Suppressor macrophage treated with lipopolysaccharide for 1 hour (primary cell): ENCODE measurements around the gene CALN1.
"Not testable (repeated sequence)": the region's sequence is repeated elsewhere in the genome, so short reads cannot be mapped to it uniquely, and the experiment has no call there.

Experiments
- DNase-seq, 3 donors: peaks; one replicate each; pipeline ENCODE4 v3.0.0-alpha.2; 2020 to 2022

CALN1 gene

DNA sequence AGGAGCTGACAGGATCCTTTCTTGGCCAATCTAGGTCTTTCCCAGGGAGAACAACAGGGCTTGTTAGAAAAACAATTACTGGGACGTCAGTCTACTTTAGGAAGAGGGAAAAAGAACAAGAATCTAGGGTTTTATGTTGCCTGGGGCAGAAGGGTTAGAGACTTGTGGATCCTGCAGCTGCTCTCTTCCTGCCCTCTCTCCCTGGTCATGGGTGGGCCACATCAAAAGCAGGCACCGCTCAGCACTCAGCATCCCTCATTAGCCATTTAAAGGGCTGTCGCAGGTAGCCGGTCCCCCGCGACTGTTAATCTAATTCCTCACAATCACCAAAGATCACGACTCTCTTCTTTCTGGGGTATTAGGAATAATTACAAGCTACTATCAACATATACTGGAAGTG lies 631.9 kb downstream of the CALN1 start:
- DNase-seq, result no peak

DNA sequence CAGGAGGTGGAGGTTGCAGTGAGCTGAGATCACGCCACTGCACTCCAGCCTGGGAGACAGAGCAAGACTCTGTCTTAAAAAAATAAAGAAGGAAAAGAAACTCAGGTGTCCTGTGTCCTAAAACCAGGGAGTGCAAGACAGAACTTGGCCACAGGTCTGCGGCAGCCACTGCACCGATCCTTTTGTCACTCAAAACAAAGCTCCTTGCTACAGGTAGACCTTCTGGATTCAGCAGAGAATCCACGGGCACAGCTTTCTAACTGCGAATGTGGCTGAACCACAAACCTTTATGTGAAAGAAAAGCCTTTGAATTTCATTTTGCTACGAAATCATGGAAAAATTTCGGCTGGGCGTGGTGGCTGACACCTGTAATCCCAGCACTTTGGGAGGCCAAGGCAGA lies 634.9 kb downstream of the CALN1 start:
- no peak for DNase-seq

DNA sequence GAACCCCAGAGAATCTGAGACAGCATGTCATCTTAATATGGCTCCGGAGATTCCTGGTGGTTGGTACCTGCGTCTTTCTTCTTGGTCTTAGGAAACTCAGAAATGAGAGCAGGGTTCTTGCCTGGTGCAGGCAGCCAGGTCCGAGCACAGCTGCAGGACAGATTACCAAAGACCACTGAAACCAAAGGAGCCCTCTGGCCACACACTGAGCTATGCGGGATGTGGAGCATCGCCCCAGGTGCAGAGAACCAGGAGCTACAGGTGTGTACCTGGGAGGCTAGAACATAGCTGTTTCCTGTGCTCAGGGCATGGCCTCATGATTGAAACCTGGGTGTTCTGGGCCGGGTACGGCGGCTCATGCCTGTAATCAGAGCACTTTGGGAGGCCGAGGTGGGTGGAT lies 635.4 kb downstream of the CALN1 start:
- DNase-seq, result no peak

DNA sequence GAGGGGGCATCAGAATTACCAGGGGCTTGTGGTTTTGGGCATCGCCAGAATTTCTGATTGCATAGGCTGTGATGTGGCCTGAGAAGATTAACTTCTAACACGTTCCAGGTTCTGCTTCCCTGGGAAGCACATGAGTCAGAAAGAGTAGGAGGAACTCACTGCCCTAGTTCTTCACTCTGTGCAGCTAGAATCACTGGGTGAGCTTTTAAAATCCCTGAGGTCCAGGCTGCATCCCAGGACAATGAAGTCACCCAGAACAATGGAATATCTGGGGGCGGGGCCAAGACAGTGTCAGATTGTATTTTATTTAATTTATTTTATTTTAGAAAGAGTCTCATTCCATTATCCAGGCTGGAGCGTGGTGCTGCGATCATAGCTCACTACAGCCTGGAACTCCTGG lies 636.5 kb downstream of the CALN1 start:
- no peak for DNase-seq

DNA sequence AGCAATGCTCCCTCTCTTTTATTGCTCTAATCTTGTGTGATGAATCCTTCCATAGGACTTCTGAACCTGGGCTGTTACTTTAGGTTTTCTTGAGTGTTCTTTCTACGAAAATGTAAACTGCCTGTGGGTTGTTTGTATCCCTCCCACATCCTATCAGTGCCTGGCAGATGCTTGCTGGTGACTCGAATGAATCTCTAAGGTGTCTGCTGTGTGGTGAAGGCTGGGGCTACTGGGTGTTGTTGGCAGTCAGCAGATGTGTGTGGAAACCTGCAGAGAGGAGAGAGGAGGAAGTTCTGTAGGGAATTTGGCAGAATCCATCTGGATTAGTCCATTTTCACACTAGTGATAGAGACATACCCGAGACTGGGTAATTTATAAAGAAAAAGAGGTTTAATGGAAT lies 639.4 kb downstream of the CALN1 start:
- no peak for DNase-seq

DNA sequence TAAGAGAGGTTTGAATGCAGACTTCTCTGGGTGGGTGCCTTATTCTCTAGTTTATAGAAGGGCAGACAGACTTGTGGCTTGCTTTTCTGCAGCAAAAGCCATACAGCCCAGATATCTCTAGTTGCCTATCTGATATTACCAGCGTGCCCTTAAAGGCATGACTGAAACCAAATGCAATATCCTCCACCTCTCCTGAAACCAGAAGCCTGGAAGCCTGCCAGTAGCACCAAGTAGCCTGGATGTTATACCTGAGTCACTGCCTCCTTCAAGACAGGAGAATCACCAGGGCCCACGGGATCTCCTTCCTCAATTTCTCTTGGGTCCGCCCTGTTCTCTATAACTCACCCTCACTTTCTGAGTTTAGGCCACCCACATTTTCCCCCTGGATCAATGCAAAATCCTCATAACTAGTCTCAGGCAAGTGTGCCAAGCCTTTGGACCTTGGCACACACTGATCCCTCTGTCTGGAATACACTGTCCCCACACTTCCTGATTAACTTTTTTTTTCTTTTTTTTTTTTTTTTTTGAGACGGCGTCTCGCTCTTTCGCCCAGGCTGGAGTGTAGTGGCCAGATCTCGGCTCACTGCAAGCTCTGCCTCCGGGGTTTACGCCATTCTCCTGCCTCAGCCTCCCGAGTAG lies 641.8 kb downstream of the CALN1 start:
- no peak for DNase-seq

DNA sequence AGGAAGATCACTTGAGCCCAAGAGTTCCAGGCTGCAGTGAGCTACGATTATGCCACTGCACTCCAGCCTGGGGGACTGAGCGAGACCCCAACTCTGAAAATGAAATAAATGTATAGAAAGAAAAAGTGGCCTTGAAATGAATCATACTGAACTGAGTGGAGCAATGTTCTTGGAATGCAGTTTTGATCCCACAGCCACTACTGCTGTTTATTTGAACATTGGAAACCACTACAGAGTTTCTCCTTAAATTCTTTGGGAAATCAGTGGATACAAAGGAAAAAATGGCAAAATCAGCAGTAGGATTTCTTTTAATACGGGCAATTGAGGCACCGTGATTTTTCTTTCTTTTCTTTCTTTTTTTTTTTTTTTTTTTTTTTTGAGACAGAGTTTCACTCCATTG lies 642.8 kb downstream of the CALN1 start:
- DNase-seq, result no peak

DNA sequence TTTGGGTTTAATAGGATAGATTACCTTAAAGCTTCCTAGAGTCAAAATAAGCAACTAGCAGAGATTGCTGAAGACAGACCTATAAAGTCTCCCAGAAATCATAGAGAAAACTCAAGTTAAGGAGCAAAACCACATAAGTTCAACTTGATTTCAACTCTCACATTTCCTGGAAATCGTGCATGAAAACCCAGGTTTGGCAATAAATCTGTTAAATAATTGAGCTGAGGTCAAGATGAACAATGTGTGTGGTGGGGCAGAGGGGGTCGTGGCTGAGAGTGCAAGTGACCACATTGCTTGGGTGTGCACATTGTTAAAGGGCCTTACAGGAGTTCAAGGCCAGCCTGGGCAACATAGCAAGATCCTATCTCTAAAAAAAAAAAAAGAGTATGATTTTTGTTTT lies 643.7 kb downstream of the CALN1 start:
- no peak for DNase-seq

DNA sequence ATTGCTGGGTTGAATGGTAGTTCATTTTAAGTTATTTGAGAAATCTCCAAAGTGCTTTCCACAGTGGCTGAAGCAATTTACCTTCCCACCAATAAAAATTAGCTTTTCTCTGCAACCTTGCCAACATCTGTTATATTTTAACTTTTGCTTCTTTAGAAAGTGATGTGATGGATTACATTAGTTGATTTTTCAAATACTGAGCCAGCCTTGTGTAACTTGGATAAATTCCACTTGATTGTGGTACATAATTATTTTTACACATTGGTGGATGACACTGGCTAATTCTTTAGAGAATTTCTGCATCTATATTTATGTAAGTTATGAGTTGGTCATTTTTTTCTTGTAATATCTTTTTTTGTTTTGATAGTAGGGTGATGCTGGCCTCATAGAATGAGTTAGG lies 646.1 kb downstream of the CALN1 start:
- no peak for DNase-seq

DNA sequence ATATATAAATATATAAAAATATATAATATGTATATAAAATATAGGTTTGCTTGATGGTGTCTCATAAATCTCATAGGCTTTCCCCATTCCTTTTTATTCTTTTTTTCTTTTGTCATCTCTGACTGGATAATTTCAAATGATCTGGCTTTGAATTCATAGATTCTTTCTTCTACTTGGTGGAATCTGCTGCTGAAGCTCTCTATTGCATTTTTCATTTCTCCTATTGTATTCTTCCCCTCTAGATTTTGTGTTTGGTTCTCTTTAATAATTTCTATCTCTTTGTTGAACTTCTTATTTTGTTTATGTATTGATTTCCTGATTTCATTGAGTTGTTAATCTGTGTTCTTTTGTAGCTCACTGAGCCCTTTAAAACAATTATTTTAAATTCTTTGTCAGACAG lies 650.8 kb downstream of the CALN1 start:
- DNase-seq, result no peak

DNA sequence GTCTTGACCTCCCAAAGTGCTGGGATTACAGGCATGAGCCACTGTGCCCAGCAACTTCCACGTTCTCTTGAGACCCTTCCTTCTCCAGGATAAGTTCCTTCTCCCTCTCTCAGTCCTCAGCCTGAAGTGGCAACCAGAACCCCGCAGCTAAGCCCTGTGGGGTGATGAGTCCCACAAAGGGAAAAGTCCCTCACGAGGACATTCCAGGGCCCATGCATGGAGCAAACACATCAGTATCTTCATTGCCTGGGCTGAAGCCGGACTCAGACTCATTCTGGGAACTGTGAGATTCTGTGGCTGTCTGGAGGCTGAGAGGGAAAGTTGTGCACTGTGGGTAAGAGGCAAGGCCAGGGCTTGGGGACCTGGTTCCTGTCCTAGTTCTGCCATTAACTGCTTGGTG lies 657.3 kb downstream of the CALN1 start:
- no peak for DNase-seq

DNA sequence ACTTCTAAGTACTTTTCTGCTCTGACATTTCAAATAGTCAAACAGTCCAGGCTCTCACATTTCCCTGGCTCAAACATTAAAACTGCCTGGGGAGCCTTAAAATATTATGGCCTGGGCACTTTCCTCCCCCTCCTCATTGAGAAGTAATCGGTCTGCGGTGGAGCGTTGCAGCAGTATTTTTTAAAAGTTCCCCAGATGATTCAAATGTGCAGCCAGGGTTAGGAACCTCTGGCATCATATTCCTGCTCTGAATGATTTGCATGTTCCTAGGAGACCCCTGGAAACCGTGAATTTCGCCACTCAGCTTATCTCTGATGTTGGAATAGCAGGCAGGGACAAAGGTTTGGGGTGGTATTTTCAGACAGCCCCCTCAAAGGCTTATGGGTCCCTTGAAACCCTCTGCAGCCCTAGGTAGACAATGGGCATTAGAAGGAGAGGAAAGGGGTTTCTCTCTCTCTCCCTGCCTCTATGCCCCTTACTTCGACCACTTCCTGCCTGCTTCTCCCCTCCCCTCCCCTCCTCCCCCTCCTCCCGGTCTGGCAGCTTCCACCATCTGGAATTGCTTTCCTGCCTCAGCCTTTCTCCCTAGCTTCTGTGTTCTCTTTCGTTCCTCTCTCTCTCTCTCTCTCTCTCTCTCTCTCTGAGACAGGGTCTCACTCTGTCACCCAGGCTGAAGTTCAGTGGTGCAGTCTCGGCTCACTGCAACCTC lies 658.0 kb downstream of the CALN1 start:
- no peak for DNase-seq

DNA sequence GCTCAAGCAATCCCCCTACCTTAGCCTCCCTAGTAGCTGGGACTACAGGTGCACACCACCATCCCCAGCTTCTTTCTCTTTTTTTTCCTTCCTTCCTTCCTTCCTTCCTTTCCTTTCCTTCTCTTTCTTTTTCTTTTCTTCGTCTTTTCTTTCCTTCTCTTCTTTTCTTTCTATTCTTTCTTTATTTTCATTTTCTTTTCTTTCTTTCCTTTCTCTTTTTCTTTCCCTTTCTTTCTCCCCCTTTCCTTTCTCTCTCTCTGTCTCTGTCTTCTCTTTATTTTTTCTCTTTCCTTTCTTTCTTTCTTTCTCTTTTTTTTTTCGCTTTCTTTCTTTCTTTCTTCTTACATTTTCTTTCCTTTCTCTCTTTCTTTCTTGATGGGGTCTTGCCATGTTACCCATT lies 658.9 kb downstream of the CALN1 start:
- no peak for DNase-seq

DNA sequence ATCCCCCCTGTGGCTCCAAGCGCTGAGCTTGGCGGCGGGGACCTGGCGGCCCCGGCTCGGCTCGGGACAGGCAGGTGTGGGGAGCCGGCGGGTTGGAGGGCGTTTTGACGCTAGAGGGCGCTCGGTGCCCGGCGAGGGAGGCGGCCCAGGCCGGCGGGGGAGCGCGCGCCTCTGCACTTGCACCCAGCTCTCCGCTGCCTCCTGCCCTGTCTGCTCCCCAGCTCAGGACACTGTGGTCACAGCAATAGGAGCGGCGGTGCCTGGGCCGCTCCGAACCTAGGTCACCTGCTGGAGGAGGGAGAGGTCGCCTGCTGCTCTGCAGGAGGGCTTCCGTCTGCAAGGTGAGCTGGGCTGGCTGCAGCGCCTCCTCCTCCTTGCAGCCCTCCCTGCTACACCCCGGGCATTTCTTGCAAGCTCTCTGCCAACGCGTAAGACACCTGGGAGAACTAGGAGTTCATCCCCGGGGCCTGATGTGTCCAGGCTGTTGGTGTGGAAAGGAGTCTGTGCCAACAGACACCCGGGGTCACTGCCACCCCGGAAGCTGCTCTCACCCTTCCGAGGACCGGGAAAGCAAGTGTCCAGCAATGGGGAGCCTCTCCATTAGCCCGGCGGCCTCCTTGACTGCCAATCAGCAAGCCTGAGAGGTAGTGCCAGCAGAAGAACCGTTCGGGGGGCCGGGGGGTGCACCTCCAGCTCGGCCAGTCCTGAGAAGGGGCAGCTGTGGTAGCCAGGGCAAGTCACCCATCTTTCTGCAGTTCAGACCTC lies 659.8 kb downstream of the CALN1 start:
- DNase-seq, result peak; percentile 27 to 80 (median 68)

DNA sequence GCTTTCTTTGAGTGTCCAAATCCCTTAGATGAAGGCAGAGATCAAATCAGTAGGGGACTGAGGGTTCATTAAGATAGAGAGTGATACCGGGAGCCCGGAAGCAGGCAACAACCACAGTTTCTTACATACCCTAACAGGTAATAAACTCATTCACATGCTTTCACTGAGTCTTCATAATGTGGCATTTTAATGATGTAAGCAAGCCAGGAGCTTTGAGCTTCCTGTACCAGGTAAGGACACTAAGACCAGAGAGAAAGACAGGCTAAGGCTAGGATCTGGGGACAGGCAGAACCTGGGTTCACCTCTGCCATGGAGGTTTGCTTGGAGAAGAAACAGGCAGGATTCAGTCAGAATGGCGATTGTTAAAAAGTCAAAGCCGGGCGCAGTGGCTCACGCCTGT lies 661.8 kb downstream of the CALN1 start:
- no peak for DNase-seq

DNA sequence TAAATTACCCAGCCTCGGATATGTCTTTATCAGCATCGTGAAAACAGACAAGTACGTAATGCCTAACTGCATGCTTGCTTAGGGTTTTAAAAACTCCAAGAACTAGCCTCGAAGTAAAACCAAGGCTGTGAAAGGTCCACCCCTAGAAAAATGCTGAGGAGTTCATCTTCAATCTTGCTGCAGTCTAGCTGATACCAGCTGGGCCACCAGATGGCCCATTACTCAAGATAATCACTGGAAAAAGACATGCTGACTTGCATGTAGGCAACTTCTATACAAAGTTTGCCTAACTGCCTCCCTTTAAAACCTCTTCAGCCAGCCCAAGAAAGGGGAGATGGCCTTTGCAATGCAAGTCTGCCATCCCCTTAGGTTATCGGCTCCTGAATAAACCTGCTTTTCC lies 666.1 kb downstream of the CALN1 start:
- DNase-seq, result no peak

DNA sequence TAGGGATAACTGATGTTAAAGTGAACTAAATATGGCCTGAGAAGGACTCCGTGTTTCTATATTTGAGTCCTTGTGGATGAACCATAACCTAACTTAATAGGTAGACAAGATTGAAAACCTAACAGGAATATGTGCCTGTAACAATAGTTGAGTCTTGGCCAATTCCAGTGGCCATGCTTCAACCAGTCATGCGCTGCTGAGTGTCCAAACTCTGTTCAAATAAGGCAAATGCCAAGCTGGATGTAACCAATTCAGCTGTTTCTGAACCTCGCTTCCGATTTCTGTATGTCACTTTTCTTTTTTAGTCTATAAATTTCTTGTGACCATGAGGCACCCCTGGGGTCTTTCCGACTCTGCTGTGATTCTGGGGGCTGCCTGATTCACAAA lies 672.0 kb downstream of the CALN1 start:
- DNase-seq, result no peak

DNA sequence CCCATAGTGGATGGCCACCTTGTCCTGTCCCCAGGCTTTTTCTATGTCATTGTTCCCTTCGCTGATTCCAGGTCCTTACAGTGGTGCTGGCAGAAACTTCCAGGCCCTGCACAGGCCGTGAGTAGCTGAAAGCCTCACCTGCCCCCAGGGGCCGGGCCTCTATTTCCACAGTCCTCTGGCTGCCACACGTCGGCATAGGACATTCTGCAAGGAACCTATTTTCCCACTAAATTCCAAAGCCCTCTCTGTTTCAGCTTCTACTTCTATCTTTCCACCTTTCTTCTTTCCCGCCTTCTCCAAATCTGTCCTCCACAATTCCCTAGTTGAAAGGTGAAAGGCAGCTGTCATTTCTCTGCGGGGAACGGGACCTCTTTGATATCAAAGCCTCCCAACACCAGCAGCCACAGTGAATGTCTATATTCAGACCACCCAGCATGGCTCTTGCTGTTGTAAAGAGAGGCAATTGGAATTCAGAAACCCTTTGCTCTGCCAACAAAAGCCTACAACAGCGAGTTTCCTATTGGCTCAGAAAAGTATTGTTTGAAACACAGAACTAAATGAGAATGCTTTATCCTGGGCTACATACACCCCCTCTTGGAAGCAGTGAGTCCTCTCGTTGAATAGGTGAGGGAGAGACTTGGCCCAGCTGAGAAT lies 672.5 kb downstream of the CALN1 start:
- DNase-seq, result no peak

DNA sequence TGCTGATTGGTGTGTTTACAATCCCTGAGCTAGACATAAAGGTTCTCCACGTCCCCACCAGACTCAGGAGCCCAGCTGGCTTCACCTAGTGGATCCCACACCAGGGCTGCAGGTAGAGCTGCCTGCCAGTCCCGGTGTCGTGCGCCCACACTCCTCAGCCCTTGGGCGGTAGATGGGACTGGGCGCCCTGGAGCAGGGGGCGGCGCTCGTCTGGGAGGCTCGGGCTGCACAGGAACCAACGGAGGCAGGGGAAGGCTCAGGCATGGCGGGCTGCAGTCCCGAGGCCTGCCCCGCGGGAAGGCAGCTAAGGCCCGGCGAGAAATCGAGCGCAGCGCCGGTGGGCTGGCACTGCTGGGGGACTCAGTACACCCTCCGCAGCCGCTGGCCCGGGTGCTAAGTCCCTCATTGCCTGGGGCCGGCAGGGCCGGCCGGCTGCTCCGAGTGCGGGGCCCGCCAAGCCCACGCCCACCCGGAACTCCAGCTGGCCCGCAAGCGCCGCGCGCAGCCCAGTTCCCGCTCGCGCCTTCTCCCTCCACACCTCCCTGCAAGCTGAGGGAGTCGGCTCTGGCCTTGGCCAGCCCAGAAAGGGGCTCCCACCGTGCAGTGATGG lies 674.1 kb downstream of the CALN1 start:
- DNase-seq, result not testable (repeated sequence)

DNA sequence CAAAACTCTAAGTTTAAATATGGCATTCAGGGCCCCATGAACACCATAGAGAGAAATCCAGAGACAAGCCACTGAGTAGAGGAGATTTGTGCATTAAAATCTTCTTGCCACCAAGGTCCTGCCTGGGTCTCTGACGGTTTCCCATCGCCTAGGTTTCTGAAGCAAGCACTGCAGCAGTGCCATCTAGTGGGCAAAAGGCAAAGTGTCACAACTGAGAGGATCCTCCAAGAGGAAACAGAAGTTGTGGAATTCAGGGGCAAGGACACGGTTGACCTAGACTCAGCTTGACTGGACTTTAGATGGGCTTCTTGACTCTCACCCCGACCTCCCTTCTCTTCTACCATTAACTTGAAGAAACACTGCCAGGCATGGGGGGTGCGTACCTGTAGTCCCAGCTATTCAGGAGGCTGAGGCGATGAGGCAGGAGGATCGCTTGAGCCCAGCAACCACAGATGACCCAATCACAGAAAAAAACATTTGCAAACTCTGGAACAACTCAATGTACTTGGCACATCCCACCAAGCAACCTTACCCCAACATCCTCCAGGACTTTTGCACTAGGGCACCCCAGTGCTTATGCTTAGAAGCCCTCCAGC lies 676.1 kb downstream of the CALN1 start:
- peak; percentile 67 to 78 (median 72) for DNase-seq

DNA sequence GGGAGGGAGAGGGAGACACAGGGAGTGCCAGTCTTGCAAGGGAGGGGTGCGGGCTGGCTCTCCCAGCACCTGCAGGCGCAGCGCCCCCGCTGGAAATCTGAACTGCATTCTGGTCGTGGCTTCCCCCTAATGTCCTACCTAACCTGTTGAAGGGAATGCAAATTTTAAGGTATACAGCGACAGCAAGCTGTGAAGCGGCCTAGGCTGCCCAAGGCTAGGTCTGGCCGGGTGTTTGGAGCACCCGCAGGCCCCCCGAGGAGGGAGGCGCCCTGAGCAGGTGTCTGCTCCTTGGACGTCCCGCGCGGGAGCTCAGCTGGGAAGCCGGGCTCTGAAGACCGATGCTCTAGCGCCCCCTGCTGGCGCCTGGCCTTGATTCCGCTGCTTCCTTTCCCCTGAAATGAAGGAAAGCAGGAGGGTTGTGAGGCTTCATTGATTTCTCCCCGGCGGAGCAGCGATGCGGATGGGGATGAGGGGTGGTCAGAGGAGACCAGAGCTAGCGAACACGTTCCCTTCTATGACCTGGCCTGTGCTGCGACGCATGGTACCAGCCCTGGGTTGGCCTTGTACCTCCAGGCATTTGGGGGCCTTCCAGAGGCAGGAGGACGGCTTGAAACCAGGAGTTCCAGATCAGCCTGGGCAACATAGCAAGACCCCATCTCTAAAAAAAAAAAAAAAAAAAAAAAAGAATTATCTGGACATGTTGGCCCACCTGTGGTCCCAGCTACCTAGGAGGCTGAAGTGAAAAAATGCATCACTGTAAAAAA lies 678.8 kb downstream of the CALN1 start:
- DNase-seq, result peak; percentile 78 to 93 (median 86)

DNA sequence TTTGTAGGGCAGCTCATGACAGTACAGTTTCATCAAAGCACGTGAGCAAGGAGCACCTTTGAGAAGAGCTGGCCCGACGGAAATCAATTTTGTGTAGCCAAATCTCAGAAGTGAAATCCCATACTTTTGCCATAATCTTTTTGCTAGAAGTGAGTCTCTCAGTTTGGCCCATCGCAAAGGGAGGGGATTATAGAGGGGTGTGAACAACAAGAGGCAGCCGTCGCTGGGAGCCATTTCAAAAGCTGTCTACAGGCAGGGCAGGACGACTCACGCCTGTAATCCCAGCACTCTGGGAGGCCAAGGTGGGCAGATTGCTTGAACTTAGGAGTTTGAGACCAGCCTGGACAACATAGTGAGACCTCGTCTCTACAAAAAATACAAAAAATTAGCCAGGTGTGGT lies 680.4 kb downstream of the CALN1 start:
- no peak for DNase-seq
